Activated CD8-positive, alpha-beta T cell treated with anti-CD3 and anti-CD28 coated beads for 36 hours (primary cell): ENCODE data around the gene PRDM16. TPM values are rescaled to one million over a fixed set of nuclear protein-coding genes. Genes with fewer than 3 reads are reported as not detected.

ENCODE experiments used
- ATAC-seq: fragments of 200-7000 bp; cut with Tn5 transposase; one replicate; pipeline ENCODE4 v1.10.0; 2021; ENCODE audit warnings: mild to moderate bottlenecking, moderate library complexity
- CTCF ChIA-PET: fragments of 350-600 bp; sonication (Branson Sonifier 250); formaldehyde crosslinking; loops from one replicate; lab custom pipeline; 2021; ENCODE audit warnings: antibody characterized with exemption; lab: Charles Lee
- POLR2A ChIA-PET: fragments of 350-600 bp; sonication (Branson Sonifier 250); formaldehyde crosslinking; loops from one replicate; lab custom pipeline; 2021; ENCODE audit warnings: antibody characterized with exemption; lab: Charles Lee
- DNase-seq: peaks from one replicate; pipeline ENCODE4 v3.0.0-alpha.2; 2020
- H3K27ac Mint-ChIP-seq: one replicate; pipeline ENCODE4 v1.8.0; 2021; ENCODE audit warnings: mild to moderate bottlenecking, mixed read lengths
- H3K27me3 Mint-ChIP-seq: one replicate; pipeline ENCODE4 v1.8.0; 2021; ENCODE audit warnings: mixed read lengths
- H3K36me3 Mint-ChIP-seq: one replicate; pipeline ENCODE4 v1.8.0; 2021; ENCODE audit warnings: low read depth, mixed read lengths
- H3K4me1 Mint-ChIP-seq: one replicate; pipeline ENCODE4 v1.8.0; 2021; ENCODE audit warnings: low read depth, mixed read lengths
- H3K4me3 Mint-ChIP-seq: one replicate; pipeline ENCODE4 v1.8.0; 2021; ENCODE audit warnings: mild to moderate bottlenecking, moderate library complexity, mixed read lengths
- H3K9me3 Mint-ChIP-seq: one replicate; pipeline ENCODE4 v1.8.0; 2021; ENCODE audit warnings: mixed read lengths
- CTCF ChIP-seq: fragments of 200-600 bp; IDR thresholded peaks from one replicate; pipeline ENCODE4 v1.8.0; 2022; ENCODE audit warnings: antibody characterized with exemption, mild to moderate bottlenecking
- intact Hi-C: fragments of 100-400 bp; cut with micrococcal nuclease; formaldehyde crosslinking; loops from one replicate; pipeline ENCODE4 v1.10.0; 2022
- total RNA-seq, 2 experiments: library from RNA; stranded (reverse); gene quantifications; one replicate each; pipeline ENCODE4 v1.2.3, GENCODE V29; 2021

PRDM16 gene
- total RNA-seq, 2 experiments from 2014 or later, result 0.29 to 0.49 TPM

- ChIA-PET POLR2A (no interaction called here), CTCF (no interaction called here)
- Mint-ChIP-seq H3K27ac (no peak overlapping the region), H3K4me3 (no peak overlapping the region), H3K9me3 (no peaks in the 10 kb centered on the region), H3K36me3 (no peaks in the 10 kb centered on the region), H3K4me1 (no peaks in the 10 kb centered on the region), H3K27me3 (no peaks in the 10 kb centered on the region)
- intact Hi-C loops, result no loop called here
- no peak for ATAC-seq
- DNase-seq, result no peak
- no peak for TF ChIP-seq CTCF
Measured at GRCh38 chr1:3145532-3146325, 76.7 kb downstream of the PRDM16 start.

GRCh38 chr1:3146458-3146857 is 77.5 kb downstream of the PRDM16 start:
- ChIA-PET CTCF (no interaction called here), POLR2A (no interaction called here)
- no peaks in the 10 kb centered on the region for H3K36me3 Mint-ChIP-seq
- no peaks in the 10 kb centered on the region for H3K9me3 Mint-ChIP-seq
- no peak for TF ChIP-seq CTCF
- H3K4me3 Mint-ChIP-seq, result no peak overlapping the region
- H3K27ac Mint-ChIP-seq, result no peak overlapping the region
- DNase-seq, result no peak
- intact Hi-C loops, result no loop called here
- ATAC-seq, result no peak
- no peaks in the 10 kb centered on the region for H3K27me3 Mint-ChIP-seq
- H3K4me1 Mint-ChIP-seq, result no peaks in the 10 kb centered on the region

GRCh38 chr1:3146907-3147306 is 77.9 kb downstream of the PRDM16 start:
- no peak for TF ChIP-seq CTCF

DNA sequence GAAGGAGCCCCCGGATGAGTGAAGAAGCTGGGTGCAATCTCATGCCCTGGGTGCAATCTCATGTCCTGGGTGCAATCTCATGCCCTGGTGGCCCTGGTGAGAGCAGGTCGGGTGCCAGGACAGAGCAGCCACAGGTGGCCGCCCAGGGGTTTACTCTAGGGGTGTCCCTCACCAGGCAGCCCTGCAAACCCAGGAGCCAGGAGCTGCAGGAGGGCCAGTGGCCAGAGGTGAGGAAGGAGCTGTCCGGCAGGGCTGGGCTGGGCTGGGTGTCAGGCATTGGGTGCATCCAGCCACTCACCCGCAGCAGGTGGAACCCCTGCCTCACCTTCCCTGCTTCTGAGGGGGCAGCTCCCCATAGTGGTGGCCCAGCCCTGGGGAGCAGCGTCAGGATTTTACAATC is 79.2 kb downstream of the PRDM16 start:
- ChIA-PET POLR2A (no interaction called here), CTCF (no interaction called here)
- Mint-ChIP-seq H3K4me1 (no peaks in the 10 kb centered on the region), H3K4me3 (no peak overlapping the region), H3K9me3 (no peaks in the 10 kb centered on the region), H3K27ac (no peak overlapping the region), H3K27me3 (no peaks in the 10 kb centered on the region), H3K36me3 (no peaks in the 10 kb centered on the region)
- TF ChIP-seq CTCF, result no peak
- ATAC-seq (no peak), DNase-seq (no peak)
- intact Hi-C loops, result no loop called here

More at GRCh38 chr1:3146907-3147306, 77.9 kb downstream of the PRDM16 start:
- CTCF ChIA-PET, result no interaction called here
- no peaks in the 10 kb centered on the region for H3K27me3 Mint-ChIP-seq
- H3K4me3 Mint-ChIP-seq, result no peak overlapping the region
- no peak overlapping the region for H3K27ac Mint-ChIP-seq
- DNase-seq (no peak), ATAC-seq (no peak)
- intact Hi-C loops, result no loop called here
- no peaks in the 10 kb centered on the region for H3K9me3 Mint-ChIP-seq
- no peaks in the 10 kb centered on the region for H3K36me3 Mint-ChIP-seq
- POLR2A ChIA-PET, result no interaction called here
- H3K4me1 Mint-ChIP-seq, result no peaks in the 10 kb centered on the region

DNA sequence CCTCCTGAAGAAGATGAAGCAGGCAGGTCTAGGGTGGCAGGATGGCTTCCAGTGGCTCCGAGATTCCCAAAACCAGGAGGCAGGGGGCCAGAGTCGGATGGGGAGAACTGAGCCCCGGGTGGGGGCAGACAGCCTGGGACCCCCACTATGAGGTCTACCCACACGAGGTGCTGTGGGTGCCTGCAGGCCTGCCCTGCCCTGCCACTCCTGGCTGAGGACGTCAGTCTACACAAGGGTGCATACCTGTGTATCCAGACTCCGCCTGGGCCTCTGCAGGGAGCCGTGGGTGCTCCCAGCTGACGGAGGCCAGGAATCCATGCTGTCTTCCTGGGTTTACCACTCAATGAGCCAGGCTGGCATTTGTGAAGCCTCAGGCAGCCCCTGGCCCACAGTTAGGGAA is 80.3 kb downstream of the PRDM16 start:
- Mint-ChIP-seq H3K36me3 (no peaks in the 10 kb centered on the region), H3K27ac (no peak overlapping the region), H3K27me3 (no peaks in the 10 kb centered on the region), H3K4me3 (no peak overlapping the region), H3K9me3 (no peaks in the 10 kb centered on the region), H3K4me1 (no peaks in the 10 kb centered on the region)
- intact Hi-C loops, result no loop called here
- TF ChIP-seq CTCF, result no peak
- CTCF ChIA-PET, result no interaction called here
- ATAC-seq (no peak), DNase-seq (no peak)
- POLR2A ChIA-PET, result no interaction called here
